ENCODE data around the gene AACS.
"Not testable (repeated sequence)": the region's sequence is repeated elsewhere in the genome, so short reads cannot be mapped to it uniquely, and the experiment has no call there.

AACS gene

DNA sequence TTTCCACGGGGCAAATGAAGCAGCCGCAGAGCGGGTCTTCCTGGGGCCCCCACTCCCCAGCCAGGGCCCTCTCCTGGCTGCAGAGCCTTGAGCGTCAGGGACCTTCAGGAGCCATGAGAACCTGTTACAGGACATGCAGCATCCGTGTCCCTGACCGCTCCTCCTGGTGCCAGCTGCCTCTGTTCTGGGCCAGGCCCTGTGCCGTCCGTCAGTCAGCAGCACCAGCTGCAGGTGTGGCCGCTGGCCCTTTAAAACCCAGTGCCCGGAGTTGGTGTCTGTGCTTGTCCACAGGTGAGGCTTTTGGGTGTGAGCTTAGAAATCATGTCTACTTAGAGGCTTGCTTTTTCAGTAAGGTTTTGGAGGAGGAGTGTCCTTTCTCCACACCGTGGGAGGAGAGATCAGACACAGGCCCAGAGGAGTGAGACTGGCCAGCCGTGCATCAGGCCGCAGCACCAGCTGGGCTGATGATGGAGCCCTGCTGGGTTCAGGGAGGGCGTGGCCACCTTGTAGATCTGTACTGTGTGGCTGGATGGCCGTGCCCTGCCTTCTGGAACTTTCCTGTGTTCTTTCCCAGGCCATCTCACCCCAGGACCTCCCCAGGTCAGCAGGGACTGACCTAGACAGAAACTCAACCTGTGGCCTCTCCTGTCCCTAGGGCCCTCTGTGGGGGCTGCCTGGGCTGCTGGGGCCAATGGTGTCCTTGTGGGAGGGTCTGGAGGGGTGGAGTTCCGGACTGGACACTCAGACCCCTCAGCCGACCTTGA, 27.1 kb downstream of the AACS start:
- DNase-seq (ENCODE audit: low read depth): no peak

DNA sequence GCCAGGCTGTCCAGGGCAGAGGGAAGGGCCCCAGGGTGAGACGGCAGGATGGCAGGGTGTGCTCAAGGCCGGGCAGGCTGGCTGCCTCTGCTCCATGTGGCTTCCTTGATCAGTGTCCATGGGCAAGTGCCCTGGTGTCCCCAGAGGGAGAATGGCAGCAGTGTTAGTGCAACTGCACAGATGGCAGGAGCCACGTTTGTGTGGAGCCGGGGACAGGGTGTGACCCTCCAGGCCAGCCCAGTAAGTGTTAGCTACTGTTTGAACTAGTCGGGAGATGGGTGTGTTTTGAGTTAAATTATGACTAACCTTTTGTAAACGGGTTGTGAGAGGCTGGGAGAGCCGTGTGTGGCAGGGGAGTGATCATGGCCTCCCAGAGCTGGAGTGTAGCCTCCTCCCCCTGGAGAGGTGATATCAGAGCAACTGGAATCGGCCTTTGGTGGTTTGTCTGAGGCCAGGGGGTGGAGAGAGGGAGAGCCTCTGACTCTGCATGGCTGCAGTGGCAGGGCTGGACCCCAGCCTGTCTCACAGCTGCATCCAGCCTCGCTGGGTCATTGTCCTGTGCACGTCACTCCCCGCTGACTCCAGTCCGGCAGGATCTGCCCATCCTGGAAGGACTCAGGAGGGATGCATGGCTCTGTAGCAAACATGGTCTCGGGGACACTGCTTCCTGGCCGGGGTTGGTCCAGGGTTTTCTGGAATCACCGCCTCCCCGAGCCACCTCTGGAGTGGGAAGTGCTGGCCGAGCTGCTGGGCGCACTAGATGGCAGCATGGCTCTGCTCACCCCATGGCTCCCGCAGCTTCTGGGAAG, 27.8 kb downstream of the AACS start:
- no peak for DNase-seq (ENCODE audit: low read depth)

DNA sequence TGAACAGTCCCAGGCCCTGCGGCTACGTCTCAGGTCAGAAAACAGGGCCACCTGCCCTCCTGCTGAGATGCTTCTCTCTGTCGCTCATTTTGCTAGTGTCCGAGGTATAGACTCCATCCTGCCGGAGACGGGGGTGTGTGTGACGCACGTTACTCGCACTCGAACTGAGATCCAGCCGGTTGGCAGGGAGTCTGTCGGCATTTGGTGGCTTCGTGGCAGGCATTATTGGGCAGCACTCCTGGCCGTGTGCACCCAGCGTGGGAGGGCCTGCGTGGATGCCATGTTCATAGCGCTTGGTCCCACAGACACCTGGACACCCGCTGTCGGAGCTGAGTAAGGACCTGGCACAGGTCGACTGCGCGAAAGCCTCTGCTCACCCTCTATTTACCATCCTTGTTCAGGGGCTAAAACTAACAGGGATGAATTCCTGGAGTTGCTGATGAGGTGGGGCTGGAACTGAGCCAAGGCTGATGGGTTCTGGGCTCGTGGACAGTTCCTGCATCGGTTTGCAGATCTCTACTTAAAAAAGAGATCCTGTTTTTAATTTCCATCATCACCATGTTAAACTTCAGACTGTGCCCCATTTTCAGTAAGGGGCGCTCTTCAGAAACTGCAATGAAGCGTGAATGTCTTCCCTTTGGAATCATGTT, 28.6 kb downstream of the AACS start:
- no peak for DNase-seq (ENCODE audit: low read depth)

DNA sequence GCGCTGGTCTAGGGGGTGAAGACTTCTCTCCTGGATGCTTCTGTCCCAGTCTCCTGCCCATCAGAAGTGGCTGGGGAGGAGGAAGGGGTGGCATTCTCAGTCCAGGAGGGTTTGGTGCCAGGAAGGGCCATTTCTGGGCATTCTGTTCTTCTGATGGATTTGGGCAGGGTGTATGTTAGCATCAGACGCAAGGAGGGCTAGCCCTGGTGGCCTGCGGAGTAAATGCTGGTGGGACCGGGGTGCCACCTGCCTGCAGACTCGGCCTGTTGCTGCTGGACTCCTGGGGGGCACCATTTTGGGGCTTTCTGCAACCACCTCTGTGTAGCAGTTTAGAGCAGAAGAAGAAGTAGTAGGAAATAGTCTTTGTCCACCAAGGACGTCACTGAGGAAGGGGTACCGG, 31.7 kb downstream of the AACS start:
- no peak for DNase-seq (ENCODE audit: low read depth)

DNA sequence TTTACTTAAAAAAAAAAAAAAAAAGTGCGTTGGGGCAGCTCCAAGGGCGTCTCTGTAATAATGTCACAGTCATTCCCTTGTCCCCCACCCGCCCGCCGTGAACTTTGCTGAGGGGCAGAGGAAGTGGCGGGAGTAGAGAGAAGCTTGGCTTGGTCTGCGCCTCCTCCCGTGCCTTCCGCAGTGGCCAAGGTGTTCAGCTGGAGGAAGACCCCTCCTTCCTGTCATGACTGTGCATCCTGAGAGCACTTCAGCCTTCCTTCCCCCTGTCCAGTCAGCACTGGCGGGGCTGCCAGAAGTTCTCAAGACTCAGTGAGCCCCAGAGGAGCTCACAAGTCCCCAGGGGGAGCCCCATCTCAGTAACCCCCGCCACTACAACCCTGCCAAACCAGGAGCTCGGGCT, 32.2 kb downstream of the AACS start:
- DNase-seq (ENCODE audit: low read depth): no peak

DNA sequence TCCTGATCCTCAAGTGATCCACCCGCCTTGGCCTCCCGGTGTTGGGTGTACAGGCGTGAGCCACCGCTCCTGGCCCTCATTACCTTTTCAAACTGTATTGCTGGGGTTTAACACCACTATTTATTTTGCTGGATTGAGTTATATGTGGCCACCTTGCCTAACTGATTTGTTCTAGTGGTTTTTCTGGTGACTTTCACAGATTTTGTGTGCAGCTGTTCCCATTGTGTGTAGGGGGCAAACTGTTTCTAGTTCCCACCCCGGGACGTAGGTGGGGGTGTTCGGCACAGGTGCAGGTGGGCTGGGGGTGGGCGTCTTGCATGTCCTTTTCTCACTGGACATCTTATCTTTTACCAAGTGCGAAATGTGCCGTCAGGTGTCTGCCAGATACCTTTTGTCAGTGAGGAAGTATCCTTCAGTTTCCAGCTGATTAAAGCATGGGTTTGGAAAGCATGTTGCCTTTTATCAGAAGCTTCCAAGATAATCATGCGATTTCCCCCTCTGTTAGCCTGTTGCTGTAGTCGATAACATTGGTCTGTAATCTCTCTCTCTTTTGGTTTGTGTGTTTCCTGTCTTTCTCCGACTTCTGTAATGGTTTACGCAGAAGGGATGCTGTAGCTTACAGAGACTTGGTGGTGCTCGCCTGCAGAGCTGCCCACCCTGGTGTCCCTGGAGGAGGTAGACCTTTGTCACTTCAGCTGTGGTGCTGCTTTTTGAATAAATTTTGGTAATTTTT, 33.6 kb downstream of the AACS start:
- DNase-seq (ENCODE audit: low read depth): no peak

DNA sequence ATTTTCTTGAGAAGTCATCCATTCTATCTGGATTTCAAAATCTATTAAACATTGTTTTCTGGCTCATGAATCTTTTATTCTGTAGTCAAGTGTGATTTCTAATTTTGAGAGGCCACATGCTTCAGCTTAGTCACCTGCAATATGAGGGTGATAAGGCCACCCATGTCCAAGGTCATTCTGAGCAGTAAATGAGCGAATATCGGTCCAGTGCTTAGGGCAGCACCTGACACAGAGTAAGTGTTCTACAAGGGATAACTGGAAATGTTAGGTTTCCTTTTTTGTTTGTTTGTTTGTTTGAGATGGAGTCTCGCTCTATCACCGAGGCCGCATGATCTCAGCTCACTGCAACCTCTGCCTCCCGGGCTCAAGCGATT, 34.2 kb downstream of the AACS start:
- no peak for DNase-seq (ENCODE audit: low read depth)

DNA sequence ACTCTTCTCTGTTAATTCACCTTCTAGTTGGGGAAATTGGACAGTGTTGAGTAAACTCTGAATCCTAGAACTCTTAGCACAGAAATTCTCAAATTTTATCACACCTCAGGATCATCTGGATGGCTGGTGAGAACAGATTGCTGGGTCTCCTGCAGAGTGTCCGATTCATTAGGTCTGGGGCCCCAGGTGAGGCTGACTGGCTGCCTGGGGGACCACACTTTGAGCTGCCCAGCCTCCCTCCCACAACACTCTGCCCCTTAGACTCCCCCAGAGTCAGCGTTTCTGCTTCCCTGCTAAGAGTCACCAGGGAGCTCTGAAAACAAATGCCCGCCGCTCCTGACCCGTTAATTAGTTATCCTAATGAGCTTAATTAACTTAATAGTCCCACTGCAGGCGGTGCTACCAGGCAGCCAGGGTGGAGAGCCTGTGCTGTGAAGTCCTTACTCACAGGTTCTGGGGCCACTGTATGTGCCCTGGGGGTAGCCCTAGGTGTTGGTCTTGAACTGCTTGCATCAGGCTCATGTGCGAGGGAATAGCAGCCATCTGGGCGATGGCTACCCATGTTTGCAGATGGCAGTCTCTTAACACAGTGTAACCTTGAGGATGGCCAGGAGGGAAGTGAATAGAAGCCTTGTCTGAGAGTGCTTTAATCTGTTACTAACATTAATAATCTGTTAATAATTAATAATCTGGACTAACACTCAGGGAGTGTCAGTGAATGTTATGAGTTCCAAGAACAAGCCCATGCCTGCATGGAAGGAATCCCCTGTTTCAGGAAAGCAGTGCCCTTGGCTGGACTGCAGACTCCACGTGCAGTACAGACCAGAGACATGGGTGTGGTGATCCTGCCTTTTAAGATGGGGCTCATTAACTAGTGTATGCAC, 35.6 kb downstream of the AACS start:
- no peak for DNase-seq (ENCODE audit: low read depth)

DNA sequence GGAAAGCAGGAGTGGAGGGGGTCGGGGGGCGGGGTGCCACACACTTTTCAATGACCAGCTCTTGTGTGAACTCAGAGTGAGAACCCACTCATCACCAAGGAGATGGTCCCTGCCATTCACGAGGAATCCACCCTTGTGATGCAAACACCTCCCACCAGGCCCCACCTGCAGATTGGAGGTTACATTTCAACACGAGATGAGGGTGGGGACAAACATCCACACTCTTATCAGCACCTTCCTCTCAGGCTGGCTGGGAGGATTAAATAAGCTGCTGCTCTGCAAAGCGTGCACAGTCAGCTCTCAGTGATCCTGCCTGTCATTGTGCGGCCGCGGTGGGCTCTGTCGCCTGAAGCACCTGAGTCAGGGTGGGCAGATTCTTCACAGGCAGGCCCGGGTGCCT, 39.7 kb downstream of the AACS start:
- no peak for DNase-seq (ENCODE audit: low read depth)

DNA sequence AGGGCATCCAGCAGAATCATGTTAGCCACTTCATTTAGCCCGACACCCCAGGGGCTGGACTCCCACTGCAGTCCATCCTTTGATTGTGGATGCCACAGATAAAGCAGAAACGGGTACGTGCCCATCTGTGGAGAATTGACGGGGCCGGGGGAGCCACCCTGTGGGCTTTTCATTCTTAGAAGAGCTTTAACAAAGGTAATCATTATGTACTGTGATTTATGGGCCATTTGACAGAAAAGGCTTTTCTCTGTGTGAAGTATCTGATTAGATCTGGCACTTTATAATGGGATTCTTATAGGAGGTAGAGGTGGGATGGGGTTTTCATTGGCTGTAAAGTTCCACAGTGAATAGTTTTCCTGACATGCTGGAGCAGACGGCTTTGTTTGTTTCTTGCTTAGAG, 40.4 kb downstream of the AACS start:
- DNase-seq (ENCODE audit: low read depth): no peak

DNA sequence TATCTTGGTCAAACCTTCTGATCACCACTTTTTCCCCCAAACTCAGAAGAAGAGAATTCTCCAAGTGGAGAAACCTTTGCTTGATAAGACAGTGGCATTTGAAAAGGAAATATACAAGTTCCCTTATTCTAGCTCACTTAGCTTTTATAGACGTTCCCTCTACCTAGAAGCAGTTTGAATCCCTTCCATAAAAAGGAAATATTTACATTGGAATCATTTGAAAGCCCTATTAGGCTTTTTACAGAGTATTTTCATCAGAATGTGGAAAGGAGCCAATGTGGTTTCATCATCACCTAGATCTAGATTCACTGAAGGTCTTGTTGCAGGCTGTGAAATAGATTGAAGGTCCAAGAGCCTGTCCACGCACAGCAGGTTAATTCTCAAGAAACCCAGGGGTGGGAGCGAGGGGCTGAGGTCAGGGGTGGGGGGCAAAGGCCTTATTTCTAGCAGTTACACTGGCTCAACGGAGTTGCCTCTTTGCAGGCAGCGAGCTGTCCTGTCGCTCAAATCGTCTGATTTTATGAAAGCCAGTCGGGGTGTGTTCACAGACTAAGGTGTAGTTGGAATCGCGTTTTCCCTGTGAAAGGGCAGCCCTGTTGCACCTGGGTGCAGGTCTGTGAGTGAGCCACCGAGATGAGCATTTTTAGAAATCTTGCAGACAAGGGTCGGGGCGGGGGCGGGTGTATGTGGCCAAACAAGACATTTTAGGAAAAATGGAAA, 45.6 kb downstream of the AACS start:
- DNase-seq (ENCODE audit: low read depth): no peak

DNA sequence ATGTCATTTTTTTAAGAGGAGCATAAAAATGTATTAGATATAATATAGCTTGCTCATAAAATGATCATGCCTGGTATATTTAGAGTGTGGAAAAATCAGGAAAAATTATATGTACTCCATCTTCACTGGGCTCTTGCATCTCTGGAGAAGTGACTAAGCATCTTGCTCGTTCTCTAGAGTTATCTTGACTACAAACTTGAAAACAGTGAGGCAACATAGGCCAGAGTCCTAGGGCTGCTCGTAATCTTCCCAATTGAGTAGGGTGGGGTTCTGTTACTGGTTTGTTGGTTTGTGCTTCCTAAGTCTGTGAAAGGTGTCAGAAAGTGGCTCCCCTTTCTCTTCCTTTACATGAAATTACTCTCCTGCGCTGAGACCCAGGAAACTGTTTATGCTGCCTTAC, 46.2 kb downstream of the AACS start:
- no peak for DNase-seq (ENCODE audit: low read depth)

DNA sequence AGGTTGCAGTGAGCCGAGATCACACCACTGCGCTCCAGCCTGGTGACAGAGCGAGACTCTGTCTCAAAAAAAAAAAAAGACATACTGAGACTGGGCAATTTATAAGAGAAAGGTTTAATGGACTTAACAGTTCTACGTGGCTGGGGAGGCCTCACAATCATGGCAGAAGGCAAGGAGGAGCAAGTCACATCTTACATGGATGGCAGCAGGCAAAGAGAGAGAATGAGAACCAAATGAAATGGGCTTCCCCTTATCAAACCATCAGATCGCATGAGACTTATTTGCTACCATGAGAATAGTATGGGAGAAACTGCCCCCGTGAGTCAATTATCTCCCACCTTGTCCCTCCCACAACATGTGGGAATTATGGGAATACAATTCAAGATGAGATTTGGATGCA, 47.4 kb downstream of the AACS start:
- DNase-seq (ENCODE audit: low read depth): not testable (repeated sequence)

DNA sequence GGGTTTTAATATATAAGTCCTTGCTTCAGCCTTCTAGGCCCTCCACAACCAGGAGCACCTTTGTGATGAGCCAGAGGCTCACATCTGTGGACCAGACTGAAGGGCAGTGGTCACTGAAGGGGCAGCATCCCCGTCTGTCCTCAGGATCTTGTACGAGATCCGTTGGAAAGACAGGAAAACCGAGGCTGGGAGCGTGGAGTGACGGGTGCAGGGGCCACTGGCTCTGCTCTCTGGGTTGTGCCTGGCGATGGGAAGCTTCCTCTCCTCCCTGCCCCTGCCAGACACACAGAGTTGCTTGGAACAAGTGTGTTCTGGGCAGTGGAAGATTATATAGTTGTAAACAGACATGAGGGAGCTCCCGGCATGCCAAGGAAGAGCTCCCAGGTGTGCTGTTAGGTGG, 48.0 kb downstream of the AACS start:
- DNase-seq (ENCODE audit: low read depth): no peak

DNA sequence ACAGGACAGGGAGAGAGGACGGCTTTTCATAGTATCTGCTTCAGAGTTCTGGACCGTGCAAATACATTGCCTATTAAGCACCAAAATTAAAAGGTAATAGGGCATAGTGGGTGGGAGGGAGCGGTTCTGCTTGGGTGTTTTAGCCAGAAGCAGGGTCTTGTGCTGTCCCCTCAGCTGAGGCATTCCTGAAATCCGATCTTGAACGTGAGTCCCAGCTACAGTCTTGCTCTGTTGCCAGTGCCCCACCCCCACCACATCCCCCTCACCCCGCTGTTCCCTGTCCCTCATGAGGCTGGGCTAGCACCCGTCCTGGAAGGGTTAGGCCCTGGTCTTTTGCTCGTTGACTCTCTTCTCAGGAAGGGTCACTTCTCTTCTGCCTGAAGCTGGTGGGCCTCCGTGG, 48.6 kb downstream of the AACS start:
- no peak for DNase-seq (ENCODE audit: low read depth)

DNA sequence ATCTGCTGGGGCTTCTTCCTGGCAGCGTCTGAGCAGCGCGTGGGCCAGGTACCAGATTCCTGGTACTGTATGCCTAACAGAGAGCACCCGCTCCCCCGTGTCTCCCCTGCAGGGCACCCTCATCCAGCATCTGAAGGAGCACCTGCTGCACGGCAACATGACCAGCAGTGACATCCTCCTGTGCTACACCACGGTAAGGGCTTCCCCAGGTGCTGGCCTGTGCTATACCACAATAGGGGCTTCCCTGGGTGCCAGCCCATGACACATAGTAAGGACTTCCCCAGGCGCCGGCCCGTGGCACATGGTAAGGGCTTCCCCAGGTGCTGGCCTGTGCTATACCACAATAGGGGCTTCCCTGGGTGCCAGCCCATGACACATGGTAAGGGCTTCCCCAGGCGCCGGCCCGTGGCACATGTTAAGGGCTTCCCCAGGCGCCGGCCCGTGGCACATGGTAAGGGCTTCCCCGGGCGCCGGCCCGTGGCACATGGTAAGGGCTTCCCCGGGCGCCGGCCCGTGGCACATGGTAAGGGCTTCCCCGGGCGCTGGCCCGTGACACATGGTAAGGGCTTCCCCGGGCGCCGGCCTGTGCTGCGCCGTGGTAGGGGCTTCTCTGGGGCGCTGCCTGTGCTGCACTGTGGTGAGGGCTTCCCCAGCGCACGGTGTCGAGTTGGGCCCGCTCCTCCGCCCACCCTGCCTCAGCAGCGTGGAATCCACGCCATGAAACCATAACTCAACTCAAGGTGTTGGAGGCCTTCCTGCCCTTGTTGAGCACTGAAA, 49.3 kb downstream of the AACS start:
- DNase-seq (ENCODE audit: low read depth): no peak

DNA sequence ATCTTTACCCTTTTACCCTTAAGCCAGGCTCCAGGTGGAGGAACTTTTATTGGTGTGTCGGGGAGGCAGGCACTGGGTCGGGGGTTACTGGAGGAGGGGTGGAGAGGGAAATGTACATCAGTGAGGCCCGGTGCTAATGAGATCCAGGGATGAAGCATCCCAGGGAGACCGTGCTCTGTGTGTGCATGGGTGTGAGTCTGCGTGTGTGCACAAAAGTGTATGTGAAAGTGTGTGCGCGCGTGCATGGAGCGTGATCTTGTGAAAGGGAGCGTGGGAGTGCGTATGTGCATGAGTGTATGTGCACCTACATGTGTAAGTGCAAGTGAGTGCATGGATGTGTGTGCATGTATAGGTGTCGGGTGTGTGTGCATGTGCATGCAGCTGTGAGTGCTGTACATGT, 55.3 kb downstream of the AACS start:
- DNase-seq (ENCODE audit: low read depth): no peak

DNA sequence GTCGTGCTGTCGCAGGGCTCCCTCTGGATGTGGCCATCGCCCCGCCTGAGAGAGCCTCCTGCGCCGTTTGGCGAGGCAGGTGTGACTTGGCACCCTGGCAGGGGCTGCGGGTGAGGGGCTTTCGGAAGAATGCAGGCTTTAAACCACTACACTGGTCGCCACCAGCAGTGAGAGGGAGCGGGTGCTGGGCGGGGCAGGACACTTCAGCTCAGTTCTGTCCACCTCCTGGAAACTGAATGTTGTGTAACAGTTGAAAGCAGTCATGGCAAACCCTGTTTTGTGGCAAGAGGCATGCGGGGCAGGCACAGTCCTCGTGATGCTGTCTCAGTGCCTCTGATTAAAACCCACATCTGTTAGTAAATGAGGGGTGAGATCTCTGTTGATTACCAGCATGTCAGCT, 55.9 kb downstream of the AACS start:
- no peak for DNase-seq (ENCODE audit: low read depth)

DNA sequence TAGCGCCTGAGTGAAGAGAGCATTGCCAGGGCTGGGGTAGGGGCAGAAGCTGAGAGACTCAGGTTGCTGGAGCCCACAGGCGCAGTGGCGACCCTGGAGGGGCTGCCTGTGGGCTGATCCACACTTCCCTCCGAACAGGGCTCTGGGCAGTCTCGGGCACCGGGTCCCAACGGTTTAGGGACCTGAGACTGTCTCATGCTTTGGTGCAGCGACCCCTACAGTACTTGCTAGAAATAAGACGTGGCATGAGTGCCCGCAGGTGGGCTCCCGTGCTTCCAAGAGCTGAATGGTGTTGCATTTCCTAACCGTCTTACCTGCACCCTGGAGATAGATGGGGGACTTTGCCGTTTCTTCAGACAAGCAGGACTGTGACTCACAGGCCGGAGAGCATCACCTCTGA, 57.4 kb downstream of the AACS start:
- no peak for DNase-seq (ENCODE audit: low read depth)

DNA sequence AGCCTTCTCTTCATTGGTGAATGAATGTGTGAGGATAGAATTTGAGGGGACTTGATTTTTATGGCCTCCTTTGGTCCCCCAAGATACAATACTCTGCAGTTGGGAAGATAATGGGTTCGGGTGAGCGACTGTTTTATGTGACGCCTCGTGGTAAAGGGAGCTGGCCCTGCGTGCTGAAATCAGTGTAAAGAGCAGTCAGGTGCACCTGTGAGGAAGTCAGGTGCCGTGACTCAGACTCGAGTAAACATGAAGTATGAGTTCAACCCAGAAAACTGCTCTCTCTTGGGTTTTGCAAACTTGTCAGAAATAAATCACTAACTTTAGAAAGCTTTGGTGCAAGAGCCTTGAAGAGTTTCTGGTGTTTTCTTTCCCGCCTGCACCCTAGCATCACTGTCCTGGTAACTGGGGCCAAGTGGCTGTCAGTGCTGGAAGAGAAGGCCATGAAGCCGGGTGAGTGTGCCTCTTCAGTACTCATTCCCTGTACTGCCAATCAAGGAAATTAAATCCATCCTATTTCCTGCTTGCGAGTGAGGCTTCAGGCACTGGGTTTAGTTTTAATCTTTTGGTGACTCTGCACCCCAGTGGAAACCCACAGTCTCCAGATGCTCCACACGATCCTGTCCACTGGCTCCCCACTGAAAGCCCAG, 59.2 kb downstream of the AACS start:
- no peak for DNase-seq (ENCODE audit: low read depth)
